GM18511 (cell line): Measurements from ENCODE around the gene CIRBP.

Experiments
- ATAC-seq: cut with Tn5 transposase; IDR thresholded peaks from one replicate; pipeline ENCODE4 v1.9.1; 2021; ENCODE audit warnings: mild to moderate bottlenecking, moderate library complexity; ENCODE audit not compliant: unreplicated experiment

The CIRBP gene

DNA sequence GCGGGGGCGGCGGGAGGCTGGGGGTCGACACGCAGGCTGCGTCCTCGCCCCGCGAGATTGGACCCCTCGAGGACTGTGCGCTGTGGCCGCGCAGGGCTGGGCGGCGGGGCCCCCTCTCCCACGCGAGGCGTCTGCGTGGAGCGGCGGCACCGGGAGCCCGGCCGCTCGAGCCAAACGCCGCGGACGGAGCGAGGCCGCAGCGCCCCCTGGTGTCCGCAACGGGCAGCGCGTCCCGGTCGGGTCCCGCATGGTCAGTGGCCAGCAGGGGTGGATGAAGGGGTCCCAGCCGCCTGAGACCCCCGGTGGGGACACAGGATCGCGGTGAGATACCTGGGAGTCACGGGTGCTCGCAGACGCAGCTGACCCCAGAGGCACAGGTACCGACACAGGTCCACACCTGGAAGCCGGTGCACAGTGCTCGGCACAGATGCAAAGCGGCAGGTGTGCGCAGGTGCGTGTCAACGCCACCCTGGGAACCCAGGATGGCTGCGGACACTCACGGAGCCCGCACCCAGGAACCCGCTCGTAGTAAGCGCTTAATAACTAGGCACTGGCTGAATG lies 2.1 kb upstream of the CIRBP start:
- no peak for ATAC-seq

DNA sequence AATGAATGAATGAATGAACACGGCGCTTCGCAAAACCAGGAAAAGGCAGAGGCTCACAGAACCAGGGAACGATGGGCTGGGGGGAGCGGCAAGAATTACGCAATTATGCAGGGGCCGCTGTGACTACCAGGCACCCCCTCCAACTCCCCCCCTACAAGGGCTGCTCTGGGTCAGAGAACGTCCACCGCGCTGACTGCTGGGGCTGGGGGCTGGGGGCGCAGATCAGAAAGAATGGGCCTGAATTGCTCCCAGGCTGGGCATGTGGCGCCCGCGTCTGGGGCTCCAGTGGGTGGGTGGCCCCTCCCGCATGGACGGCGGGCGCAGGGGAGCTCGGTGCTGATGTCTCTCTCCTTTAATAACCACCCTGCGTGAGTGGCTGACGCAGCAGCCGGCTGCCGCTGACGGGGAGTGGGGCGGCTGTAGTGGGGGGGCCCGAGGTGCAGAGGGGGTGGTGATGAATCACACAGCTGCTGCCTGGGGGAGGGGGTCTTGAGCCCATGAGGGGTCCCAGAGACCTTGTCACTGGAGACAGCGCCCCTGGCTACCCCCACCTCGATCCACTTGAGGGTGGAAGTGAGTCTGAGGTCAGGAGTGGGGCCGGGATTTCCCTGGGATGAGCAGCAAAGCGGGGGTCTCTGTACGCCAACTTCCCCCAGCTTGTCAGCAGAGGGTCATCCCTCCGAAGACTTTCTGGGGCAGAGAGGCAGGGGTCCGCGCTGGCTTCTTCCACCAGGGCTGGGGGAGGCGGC lies 1.5 kb upstream of the CIRBP start:
- no peak for ATAC-seq

DNA sequence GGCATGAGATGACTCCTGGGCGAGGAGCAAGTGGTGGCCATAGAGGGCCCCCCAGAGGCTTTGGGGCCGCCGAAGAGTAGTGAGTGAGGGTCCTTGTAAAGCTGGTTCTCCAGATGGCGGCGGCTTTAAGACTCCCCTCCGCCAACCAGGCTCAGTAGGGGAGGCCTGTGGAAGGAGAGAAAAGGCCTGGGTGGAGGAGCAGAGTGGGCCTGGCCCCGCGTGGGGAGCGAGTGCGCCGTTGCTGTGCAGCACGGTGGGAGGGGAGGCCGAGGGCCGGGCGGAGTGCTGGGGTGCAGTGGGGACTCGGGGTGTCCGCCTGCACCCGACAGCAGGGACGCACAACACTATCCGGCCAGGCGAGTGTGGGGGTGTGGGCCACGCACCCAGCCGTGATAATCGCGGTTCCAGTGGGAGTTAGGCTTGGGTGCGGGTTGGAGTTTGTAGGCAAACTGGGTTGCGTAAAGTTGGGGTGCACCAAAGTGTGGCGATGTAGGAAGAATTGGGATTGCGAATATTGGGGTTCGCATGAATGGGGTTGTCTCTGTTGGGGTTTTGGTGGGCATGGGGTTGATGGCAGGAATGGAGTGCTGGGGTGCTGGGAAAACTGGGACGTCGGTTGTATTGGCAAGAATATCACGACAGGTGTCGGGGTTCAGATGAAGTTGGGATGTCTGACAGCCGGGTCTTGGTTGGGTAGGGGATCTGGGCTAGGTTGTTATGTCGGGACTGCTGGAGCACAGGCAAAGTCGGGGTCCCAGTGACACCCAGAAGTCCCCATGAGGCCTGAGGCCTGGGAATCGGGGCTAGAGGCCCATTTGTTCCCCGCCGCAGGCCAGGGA lies 687 bp upstream of the CIRBP start:
- ATAC-seq = no peak

- ATAC-seq = peak; percentile 29
Observed at GRCh38 chr19:1269478-1270212, 513 bp downstream of the CIRBP start.

DNA sequence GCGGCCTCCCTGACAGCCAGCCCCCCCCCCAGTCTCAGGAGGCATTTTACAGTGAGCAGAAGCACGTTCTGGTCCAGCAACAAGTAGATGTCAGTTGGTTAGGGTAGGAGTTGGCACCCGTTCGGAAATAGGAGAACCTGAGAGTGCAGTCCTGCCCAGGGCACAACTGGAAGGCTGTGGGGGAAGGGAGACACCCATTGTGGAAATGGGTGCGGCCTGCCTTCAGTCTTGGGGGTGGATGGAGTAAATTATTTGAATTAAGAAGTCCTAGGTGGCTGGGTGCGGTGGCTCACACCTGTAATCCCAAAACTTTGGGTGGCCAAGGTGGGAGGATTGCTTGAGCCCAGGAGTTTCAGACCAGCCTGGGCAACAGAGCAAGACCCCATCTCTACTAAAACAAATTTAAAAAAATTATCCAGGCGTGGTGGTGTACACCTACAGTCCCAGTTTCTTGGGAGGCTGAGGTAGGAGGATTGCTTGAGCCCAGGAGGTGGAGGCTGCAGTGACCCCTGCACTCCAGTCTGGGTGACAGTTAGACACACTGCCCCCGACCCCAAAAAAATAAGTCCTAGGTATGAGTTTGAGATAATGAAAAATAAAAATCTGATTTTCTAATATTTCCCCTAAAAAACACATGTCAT lies 1.2 kb downstream of the CIRBP start:
- ATAC-seq = no peak

- no peak for ATAC-seq
Observed at GRCh38 chr19:1270854-1271527, 1.9 kb downstream of the CIRBP start.

GRCh38 chr19:1271528-1272422 lies 2.6 kb downstream of the CIRBP start:
- ATAC-seq = no peak

DNA sequence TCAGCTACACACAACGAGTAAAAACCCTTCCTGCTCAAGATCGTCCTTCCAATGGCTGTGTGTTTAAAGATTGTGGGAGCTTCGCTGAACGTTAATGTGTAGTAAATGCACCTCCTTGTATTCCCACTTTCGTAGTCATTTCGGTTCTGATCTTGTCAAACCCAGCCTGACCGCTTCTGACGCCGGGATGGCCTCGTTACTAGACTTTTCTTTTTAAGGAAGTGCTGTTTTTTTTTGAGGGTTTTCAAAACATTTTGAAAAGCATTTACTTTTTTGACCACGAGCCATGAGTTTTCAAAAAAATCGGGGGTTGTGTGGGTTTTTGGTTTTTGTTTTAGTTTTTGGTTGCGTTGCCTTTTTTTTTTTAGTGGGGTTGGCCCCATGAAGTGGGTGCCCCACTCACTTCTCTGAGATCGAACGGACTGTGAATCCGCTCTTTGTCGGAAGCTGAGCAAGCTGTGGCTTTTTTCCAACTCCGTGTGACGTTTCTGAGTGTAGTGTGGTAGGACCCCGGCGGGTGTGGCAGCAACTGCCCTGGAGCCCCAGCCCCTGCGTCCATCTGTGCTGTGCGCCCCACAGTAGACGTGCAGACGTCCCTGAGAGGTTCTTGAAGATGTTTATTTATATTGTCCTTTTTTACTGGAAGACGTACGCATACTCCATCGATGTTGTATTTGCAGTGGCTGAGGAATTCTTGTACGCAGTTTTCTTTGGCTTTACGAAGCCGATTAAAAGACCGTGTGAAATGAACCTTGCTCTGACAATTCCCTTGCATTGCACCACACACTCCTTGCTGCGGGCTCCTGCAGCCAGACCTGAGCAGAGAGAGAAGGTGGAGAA lies 3.5 kb downstream of the CIRBP start:
- ATAC-seq = no peak

DNA sequence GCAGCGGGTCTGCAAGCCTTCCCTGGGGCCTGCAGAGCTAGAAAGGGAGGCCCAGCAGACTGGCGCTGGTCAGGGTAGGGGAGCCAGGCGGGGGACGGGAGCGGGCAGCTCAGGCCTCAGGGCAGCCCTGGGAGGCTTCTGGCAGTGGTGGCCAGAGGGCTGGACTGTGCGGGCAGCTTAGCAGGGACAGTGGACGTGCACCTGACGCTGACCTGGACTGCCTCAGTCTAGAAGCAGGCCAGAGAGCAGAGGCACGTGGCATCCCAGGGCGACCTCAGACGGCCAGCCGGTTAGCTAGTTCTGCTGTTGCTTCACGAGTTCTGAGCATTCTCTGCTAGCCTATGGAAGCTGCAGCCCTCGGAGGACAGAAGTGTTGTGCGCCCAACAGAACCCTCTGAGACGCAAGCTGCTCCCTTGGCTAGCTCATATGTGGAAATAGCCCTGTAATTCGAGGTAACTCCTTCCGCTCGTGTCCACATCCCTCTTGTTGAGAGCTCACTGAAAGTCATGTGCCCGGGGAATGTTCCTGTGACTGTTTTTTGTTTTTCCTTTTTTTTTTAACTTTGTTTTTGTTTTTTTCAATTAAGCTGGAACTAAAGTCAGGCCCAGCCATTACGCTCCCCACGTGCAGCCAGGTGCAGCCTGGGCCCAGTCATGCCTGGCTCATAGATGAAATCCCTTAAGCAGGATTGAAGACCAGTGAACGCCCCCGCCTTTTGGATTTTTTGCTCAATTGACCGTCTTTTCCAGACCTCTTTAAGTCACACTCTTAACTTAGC lies 4.3 kb downstream of the CIRBP start:
- ATAC-seq = no peak

GRCh38 chr19:1274081-1274851 lies 5.1 kb downstream of the CIRBP start:
- ATAC-seq = no peak

GRCh38 chr19:1274852-1275259 lies 5.7 kb downstream of the CIRBP start:
- no peak for ATAC-seq

DNA sequence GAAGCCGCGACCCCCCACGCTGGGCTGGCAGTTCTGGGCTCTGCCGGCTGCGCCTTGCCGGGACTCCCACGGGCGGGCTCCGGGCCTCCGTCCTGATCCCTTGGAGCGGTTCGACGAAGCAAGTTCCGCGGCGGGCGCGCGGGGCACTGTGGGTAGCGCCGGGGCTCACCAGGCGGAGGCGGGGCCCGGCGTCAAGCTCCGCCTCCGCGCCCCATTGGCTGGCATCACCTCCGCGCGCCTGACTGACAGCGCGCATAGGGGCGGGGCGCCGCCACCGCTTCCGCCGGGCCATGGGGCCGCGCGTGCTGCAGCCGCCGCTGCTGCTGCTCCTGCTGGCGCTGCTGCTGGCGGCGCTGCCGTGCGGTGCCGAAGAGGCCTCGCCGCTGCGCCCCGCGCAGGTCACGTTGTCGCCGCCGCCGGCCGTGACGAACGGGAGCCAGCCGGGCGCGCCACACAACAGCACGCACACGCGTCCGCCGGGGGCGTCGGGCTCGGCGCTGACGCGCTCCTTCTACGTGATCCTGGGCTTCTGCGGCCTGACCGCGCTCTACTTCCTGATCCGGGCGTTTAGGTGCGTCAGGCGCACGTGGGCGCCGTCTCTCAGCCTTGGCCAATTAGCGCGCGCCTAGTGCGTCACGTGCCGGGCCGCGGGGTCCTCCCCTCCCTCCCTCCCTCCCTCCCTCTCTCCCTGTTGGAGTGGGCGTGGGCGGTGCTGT lies 6.3 kb downstream of the CIRBP start, which contains the start of gene FAM174C:
FAM174C (plus strand) TSS at position 271 of the 716 bp plus-strand sequence; CDS start at position 291, 20 bp downstream.
- ATAC-seq = peak; percentile 83

DNA sequence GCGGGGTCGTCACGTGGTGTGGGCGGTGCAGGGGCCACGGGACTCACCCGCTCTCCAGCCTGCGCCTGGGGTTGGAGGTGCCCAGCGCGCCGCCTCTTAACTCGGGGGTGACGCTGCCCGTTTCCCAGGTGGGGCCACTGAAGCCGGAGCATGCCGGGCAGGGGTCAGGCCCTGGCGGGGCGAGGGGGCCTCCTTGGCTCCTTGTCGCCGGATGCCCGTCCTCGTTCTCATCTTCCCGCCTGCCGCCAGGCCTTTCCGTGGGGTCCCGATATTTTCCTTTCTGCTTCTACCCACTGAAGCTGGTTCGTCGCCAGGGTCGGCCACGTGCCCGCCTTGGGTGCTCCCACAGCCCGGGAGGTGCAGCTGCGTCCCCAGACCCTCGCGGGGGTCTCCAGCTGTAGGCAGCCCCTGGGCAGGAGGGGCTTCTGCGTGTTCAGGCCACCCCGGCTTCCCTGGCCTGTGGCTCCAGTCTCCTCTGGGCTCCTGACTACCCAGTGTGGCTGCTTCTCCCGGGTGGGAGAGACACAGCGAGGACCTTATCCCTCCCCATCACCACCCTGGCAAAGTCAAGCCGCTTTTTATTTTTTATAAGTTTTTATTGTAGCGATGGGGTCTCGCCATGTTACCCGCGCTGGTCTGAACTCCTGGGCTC lies 7.0 kb downstream of the CIRBP start:
- no peak for ATAC-seq

DNA sequence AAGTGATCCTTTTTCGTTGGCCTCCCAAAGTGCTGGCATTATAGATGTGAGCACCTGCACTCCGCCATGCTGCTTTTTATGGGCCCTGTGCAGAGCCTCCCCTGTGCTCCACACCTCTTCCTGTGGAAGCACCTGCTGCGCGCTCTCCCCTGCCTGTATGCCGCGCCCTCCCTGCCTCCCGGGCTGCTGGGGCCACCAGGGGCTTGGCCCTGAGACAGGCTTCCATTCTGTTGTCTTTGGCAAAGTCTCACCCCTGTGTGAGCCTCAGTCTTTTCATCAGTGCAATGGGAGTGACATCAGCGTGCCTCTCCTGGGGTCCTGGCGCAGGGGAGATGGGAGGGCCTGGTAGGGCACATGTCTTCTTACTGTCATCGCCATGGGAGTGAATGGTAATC lies 7.5 kb downstream of the CIRBP start:
- ATAC-seq = no peak

DNA sequence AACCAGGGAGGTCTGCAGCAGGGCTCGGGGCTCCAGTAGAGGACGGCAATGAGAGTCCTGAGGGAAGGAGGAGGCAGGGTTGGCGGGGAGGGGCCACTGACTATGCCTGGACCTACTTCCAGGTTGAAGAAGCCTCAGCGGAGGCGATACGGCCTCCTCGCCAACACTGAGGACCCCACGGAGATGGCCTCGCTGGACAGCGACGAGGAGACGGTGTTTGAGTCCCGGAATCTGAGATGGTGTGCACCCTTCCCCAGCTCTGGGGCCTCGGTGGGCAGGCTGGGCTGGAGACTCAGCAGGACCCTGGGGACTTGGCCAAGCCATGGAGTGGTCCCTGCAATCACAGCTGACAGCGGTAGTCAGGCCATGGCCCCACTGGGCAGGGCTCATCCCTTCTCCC lies 7.9 kb downstream of the CIRBP start:
- no peak for ATAC-seq

- ATAC-seq = no peak
Observed at GRCh38 chr19:1278074-1278473, 8.9 kb downstream of the CIRBP start.
